ENCODE data around the gene TIMM44.
A peak's percentile ranks its signal among the peaks of the same experiment; 100 is the strongest.
"Not testable (repeated sequence)": the region's sequence is repeated elsewhere in the genome, so short reads cannot be mapped to it uniquely, and the experiment has no call there.

Gene TIMM44

GRCh38 chr19:7941895-7942596 is 1.4 kb downstream of the TIMM44 start:
- DNase-seq = no peak

DNA sequence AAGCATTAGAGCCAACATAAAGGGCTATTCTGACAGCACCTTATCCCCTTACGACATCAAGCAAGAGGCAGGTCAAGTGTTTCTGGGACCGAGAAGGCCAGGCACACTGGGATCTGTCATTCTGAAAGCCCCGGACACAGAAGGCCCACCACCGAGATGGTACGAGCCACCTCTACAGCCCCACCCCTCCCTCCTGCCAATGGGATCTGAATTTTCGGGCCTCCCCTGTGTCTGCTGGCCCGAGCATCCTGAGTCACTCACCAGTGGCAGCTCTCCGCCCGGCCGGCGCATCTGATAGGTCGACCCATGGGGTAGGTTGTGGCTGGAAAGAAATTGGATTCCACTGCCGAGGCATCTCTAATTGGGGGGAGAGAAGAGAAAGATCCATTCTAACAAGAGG is 2.6 kb downstream of the TIMM44 start:
- DNase-seq = no peak

GRCh38 chr19:7934766-7935165 is 8.7 kb downstream of the TIMM44 start:
- no peak for DNase-seq

GRCh38 chr19:7933828-7934725 is 9.4 kb downstream of the TIMM44 start:
- no peak for DNase-seq

DNA sequence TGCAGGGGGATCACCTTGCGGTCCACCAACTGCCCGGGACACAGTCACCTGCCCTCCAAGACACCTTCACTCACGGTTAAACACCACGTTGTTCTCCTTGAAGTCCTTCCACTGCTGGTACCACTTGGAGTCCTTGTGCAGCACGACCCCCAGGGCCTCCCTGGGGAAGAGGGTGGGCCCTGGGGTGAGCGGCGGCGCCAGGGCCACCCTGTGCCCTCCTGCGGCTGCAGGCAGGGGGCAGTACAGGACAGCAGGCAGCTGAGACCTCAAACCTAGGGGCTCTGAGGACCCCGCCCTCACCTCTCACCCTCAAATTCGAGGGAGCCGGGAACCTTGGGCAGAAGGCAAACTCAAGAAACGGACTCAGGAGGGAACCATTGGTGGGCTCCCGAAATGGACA is 10.1 kb downstream of the TIMM44 start:
- DNase-seq = no peak

GRCh38 chr19:7932930-7933300 is 10.6 kb downstream of the TIMM44 start:
- no peak for DNase-seq

DNA sequence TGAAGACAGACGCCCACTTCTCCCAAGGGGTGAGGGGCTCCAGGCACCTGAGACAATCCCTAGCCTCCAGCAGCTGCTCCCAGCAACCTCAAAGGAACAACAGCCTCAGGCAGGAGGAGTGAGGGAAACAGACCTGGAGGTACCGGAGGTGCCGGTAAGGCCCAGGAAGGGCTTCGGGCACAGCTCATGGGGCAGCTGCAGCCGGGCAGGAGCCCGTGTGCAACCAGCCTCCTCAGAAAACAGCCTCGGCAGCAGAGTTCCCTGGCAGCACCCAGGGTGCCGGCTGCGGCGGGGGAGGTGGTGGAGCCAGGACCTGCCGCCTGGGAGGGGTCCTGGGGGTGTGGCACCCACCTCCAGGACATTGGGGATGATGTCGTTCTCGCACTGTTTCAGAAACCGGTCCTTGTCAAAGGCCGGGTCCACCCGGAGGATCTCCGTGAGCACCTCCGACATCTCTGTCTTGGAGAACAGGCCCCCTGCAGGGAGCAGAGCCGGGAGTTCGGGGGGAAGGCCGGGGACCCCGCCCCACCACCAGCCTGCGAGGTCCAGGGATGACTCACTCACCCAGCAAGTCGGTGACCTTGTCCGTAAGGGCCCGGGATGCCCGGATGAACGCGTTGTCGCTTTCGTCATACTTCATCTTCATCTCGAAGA is 11.1 kb downstream of the TIMM44 start:
- DNase-seq = no peak

DNA sequence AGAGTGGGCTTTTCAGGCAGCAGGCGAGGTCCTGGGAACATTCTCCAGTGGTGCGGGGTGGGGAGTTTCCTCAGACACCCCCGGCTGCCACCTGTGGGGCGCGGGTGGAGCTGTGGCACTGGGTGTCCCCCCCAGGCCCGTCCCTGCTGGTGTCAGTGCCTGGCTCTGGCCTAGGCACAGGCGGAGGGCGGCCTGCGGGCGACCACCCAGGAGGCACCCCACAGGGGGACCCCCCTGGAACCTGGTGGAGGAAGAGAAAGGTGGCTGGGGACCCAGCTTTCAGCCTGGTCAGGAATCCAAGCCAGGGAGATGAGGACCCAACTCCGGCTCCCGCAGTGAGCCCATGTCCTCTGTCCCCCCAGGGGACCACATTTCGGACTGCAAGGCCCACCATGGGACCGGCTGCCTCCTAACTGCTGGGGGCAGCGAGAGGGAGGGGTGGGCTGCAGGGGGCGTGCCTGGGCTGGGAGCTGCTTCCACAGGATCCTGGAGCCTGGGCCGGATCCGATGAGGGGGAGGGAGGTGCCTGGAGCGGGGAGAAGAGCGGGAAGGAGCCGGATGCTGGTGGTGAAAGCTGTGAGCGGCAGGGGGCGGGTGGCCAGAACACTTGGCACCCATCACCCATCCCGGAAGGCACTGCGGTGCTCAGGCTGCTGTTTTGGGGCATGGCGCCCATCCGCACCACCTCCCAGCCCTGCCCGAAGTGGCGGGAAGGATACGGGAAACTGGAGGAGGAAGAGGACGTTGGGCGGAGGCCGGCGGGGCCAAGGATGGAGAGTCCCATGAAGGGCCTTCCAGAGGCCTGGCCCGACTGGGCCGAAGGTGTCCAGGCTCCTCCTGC is 12.0 kb downstream of the TIMM44 start:
- no peak for DNase-seq

DNA sequence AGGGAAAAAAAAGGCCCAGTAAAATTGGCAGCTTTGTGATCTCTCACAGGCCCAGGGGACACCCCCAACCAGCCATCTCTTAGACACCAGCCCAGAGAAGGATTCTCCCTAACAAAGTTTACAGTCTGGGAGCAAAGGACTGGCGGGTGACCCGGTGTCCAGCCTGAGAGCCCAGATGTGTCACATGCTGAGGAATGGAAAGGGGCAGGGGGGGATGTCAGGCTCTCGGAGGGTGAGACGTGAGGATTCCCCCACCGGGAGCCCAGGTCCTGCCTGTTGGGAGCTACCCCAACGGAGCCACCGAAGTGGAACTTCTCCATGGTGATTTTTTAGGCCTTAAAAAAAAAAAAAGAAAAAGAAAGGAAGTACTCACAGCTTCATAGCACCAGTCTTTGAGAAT is 12.7 kb downstream of the TIMM44 start:
- no peak for DNase-seq

- DNase-seq = not testable (repeated sequence)
Observed at GRCh38 chr19:7930030-7930429, 13.4 kb downstream of the TIMM44 start.

- peak; percentile 65 to 69 for DNase-seq
Observed at GRCh38 chr19:7928741-7929701, 14.4 kb downstream of the TIMM44 start.

DNA sequence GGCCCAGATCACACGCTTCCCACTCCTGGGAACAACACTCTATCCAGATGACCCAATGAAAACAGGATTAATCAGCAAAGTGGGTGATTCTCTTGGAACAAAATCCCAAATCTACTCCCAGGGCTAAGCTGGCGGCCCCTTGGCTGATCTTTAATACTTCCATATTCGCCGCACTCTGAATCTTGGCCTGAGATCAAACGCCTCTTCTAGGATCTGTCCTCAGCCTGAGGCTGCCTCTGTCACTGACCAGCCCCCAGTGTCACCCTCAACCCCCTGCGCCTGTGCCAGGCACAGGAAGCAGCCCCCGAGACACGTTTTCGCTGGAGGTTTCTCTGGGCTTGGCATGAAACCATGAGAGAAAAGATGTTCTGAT is 15.1 kb downstream of the TIMM44 start:
- no peak for DNase-seq

DNA sequence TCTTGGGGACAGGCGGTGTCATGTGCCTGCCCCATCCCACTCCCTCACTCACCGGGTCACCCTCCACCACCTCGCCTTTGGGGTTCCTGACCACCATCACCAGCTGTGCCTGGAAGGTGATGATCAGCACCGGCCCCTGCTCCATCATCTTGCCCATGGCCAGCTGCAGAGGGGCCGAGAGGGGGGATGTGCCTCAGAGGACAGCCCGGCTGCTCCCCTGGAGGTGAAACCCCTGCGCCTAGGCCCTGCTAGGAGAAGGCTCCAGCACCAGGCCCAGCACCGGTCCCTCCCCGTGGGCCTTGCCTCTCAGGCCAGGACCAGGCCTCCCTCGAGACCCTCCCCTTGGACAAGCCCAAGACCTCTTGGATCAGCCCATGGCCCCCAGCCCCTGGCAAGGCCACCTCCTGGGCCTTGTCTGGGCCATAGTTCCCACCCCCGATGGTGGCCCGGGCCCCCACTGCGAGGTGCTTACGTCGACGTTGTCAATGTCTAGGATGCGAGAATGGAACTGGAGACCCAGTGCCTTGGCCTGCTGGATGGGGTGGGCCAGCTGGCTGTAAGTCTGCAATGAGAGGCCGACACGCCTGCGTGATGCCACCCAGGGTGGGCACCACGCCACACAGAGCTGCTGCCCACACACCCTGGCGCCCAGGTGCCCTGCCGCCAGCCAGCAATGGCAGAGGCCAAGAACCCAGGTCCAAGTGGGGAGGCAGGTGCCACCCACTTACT is 15.7 kb downstream of the TIMM44 start:
- no peak for DNase-seq

DNA sequence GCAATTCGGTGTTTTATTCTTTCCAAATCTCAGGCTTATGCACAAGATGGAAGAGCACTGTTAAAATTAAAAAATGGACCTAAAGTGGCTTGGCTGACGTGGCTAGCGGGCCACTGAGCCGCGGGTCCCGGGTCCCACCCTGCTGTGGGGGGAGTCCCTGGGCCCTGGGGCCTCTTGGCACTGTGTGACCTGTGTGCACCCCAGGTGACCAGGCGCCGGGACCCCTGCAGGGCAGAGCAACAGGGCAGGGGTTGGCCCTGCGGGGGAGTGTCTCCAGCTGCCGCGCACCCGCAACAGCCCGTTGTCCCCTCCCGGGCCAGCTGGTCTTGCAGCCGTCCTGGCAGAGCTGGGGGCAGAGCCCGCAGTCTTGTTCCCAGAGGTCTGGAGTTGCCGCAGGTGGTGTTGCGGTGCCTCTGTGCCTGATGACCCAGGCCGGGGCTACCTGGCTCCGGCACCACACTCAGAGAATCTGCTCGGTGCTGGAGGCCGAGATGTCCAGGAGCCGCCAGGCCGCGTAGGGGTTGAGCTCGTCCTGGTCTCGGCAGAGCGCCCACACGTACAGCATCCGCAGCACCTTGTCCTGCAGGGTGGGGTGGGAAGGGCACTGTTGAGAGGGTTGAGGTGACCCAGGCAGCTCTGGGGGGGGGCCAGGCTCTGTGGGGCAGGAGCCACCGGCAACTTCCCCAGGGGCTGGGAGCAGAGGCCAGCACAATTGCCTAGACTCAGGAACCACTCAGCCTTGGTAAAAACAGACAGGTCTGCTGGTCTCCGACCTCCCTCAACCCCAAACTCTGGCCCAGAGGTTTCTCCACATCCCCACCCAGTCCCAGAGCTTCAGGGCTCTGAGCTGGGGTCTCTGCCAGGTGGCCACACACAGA is 16.5 kb downstream of the TIMM44 start:
- DNase-seq = no peak

- DNase-seq = peak; percentile 76 to 79
Observed at GRCh38 chr19:7926021-7926726, 17.3 kb downstream of the TIMM44 start, which contains the start of gene CTXN1. TSS of gene CTXN1 (minus strand) at chr19:7926135. CDS start at chr19:7925538, 597 bp downstream.

DNA sequence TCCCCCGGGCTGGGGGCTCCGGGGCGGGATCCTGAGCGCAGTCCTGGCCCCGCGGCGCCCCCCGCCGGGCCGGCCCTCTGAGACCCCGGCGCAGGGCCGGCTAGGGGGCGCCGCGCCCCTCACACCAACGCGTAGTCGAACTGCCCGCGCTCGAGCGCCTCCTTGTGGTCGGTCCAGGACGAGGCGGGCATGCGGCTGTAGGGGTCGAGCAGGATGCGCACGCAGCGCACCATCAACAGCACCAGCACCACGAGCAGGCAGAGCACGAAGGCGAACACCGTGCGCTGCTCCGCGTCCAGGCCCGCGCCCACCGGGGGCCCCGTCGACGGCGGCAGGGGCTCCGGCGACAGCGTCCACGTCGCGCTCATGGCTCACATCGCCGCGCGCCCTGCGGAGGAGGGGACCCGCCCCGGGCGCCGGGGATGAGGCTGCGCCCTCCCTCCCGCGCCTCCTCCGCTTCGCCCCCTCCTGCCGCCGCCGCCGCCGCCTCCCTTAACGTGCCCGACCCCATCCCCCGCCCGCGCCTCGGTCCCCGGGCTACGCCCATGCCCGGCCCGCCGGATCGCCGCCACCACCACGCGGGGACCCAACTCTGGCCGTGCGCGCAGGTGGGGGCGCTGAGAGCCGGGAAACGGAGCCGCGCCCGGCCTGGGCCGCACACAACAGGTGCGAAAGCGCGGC is 18.2 kb downstream of the TIMM44 start:
- peak; percentile 80 to 84 for DNase-seq

GRCh38 chr19:7924651-7925170 is 18.8 kb downstream of the TIMM44 start:
- DNase-seq = no peak

DNA sequence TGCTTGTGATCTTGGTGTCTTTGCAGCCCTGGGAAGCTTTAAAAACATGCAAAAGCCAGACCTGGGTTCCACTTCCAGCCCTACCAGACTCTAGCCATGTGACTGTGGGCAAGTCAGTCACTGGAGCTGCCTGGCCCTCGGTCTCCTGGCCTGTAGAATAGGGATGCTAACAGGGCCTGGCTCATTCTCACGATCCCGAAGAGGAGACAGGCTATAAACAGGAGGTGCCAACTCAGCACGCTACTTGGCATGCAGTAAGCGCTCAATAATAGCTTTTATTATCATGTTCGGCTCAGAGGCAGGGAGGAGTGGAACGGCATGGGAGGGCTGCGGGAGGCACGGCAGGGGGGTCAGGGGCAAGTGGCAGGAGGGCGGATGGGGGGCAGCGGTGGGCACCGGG is 19.2 kb downstream of the TIMM44 start:
- DNase-seq = no peak
